ENCODE measurements around the gene TMEM208.

- TF ChIP-seq, protein P1, sequence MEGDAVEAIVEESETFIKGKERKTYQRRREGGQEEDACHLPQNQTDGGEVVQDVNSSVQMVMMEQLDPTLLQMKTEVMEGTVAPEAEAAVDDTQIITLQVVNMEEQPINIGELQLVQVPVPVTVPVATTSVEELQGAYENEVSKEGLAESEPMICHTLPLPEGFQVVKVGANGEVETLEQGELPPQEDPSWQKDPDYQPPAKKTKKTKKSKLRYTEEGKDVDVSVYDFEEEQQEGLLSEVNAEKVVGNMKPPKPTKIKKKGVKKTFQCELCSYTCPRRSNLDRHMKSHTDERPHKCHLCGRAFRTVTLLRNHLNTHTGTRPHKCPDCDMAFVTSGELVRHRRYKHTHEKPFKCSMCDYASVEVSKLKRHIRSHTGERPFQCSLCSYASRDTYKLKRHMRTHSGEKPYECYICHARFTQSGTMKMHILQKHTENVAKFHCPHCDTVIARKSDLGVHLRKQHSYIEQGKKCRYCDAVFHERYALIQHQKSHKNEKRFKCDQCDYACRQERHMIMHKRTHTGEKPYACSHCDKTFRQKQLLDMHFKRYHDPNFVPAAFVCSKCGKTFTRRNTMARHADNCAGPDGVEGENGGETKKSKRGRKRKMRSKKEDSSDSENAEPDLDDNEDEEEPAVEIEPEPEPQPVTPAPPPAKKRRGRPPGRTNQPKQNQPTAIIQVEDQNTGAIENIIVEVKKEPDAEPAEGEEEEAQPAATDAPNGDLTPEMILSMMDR (IDR thresholded peaks at IDR 0.05), result no peak
- TF ChIP-seq, protein P2, sequence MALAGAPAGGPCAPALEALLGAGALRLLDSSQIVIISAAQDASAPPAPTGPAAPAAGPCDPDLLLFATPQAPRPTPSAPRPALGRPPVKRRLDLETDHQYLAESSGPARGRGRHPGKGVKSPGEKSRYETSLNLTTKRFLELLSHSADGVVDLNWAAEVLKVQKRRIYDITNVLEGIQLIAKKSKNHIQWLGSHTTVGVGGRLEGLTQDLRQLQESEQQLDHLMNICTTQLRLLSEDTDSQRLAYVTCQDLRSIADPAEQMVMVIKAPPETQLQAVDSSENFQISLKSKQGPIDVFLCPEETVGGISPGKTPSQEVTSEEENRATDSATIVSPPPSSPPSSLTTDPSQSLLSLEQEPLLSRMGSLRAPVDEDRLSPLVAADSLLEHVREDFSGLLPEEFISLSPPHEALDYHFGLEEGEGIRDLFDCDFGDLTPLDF (CRISPR knock-in tag; IDR thresholded peaks at IDR 0.05), result no peak
- TF ChIP-seq NR3C1 (CRISPR knock-in tag; conservative IDR thresholded peaks at IDR 0.05; ENCODE audit: low read depth) (no peak), MXD4 (CRISPR knock-in tag; IDR thresholded peaks at IDR 0.05; ENCODE audit: borderline replicate concordance) (no peak), MAX (CRISPR knock-in tag; IDR thresholded peaks at IDR 0.05) (peak; percentile 89), ATF2 (CRISPR knock-in tag; IDR thresholded peaks at IDR 0.05; ENCODE audit: borderline replicate concordance, low read depth) (no peak)
- TF ChIP-seq, protein P3, sequence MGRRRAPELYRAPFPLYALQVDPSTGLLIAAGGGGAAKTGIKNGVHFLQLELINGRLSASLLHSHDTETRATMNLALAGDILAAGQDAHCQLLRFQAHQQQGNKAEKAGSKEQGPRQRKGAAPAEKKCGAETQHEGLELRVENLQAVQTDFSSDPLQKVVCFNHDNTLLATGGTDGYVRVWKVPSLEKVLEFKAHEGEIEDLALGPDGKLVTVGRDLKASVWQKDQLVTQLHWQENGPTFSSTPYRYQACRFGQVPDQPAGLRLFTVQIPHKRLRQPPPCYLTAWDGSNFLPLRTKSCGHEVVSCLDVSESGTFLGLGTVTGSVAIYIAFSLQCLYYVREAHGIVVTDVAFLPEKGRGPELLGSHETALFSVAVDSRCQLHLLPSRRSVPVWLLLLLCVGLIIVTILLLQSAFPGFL (CRISPR knock-in tag; IDR thresholded peaks at IDR 0.05; ENCODE audit: borderline replicate concordance), result no peak
- TF ChIP-seq, protein P4, sequence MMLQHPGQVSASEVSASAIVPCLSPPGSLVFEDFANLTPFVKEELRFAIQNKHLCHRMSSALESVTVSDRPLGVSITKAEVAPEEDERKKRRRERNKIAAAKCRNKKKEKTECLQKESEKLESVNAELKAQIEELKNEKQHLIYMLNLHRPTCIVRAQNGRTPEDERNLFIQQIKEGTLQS (CRISPR knock-in tag; conservative IDR thresholded peaks at IDR 0.05), result no peak
Measured at GRCh38 chr16:67246081-67246755, 19.3 kb downstream of the TMEM208 start.

Data from WTC11 (cell line).